GM12878 (cell line): ENCODE results near the gene PLTP.

Source experiments
- ATF2 ChIP-seq: IDR thresholded peaks from 2 replicates; pipeline ENCODE4 v1.6.1; 2012; ENCODE audit warnings: low read length, inconsistent platforms
- CTCF ChIP-seq, 3 experiments: IDR thresholded peaks in 2 of 3; conservative IDR thresholded peaks in 1 of 3; 2 replicates each; pipeline ENCODE4 v1.5.1; 2011; ENCODE audit warnings: low read depth in 3 of 3, low read length in 3 of 3, mild to moderate bottlenecking in 3 of 3, control low read depth in 2 of 3, moderate library complexity in 2 of 3, inconsistent platforms in 1 of 3, mixed read lengths in 1 of 3; ENCODE audit not compliant: control insufficient read depth in 2 of 3, insufficient read depth in 1 of 3; ENCODE audit errors: extremely low read depth in 1 of 3
- MAX ChIP-seq: IDR thresholded peaks from 2 replicates; pipeline ENCODE4 v1.6.1; 2012; ENCODE audit warnings: low read depth, low read length, improper control_type of control experiment
- SUZ12 ChIP-seq: fragments of 200-600 bp; sonication (generic); IDR thresholded peaks from one replicate; pipeline ENCODE4 v1.6.1; 2018; ENCODE audit warnings: antibody characterized with exemption, mild to moderate bottlenecking; ENCODE audit not compliant: unreplicated experiment
- ZBTB40 ChIP-seq: fragments of 450-650 bp; IDR thresholded peaks from 2 replicates; pipeline ENCODE4 v1.6.1; 2016; ENCODE audit warnings: mild to moderate bottlenecking, moderate library complexity, borderline replicate concordance

GRCh38 chr20:45886590-45887345 is 25.2 kb downstream of the PLTP start:
- no peak for TF ChIP-seq MAX
- no peak for TF ChIP-seq SUZ12
- TF ChIP-seq ZBTB40 = no peak
- TF ChIP-seq CTCF (IDR thresholded peaks at IDR 0.05 in 2 of 3, conservative IDR thresholded peaks at IDR 0.05 in 1 of 3; ENCODE audit: control insufficient read depth in 2 of 3, extremely low read depth in 1 of 3, insufficient read depth in 1 of 3, low read depth in 3 of 3, low read length in 3 of 3) = no peak
- no peak for TF ChIP-seq ATF2
